ENCODE measurements around the gene MFRP.

MFRP gene

GRCh38 chr11:119337581-119338317 is 8.8 kb downstream of the MFRP start:
- Histone ChIP-seq H4K20me1 (ENCODE audit: low read depth, low read length) (no peaks in the 10 kb centered on the region), H3K9me2 (replicated peaks; ENCODE audit: insufficient read depth, low read length) (no peaks in the 10 kb centered on the region), H3K9ac (ENCODE audit: low read length) (no peak overlapping the region), H3K4me3 (ENCODE audit: insufficient read depth, low read length, poor library complexity, severe bottlenecking) (no peak overlapping the region), H3K4me2 (ENCODE audit: low read depth, low read length, poor library complexity, severe bottlenecking) (no peak overlapping the region), H3K9me3 (ENCODE audit: insufficient read depth, low read length) (no peaks in the 10 kb centered on the region), H3K27me3 (ENCODE audit: low read length) (no peaks in the 10 kb centered on the region), H2AFZ (ENCODE audit: low read depth, low read length, severe bottlenecking) (no peak overlapping the region), H3F3A (ENCODE audit: insufficient read depth) (peaks cover 4% of the 10 kb centered on the region; the same call in 1 of the 2 replicates), H3K27ac (ENCODE audit: low read depth, low read length) (no peak overlapping the region), H3K36me3 (ENCODE audit: low read length) (no peaks in the 10 kb centered on the region), H3K79me2 (ENCODE audit: insufficient read depth, low read length) (peaks cover 6% of the 10 kb centered on the region; the same call in 1 of the 2 replicates)
- no peak for TF ChIP-seq EZH2phosphoT487 (conservative IDR thresholded peaks at IDR 0.05; ENCODE audit: low read length)
- no peak for TF ChIP-seq CTCF (IDR thresholded peaks at IDR 0.05; ENCODE audit: insufficient read depth, low read length, poor library complexity, severe bottlenecking)

GRCh38 chr11:119336744-119337469 is 9.6 kb downstream of the MFRP start:
- no peaks in the 10 kb centered on the region for H3K9me3 ChIP-seq (ENCODE audit: insufficient read depth, low read length)
- H3K4me2 ChIP-seq (ENCODE audit: low read depth, low read length, poor library complexity, severe bottlenecking), result no peak overlapping the region
- no peaks in the 10 kb centered on the region for H3K9me2 ChIP-seq (replicated peaks; ENCODE audit: insufficient read depth, low read length)
- H3F3A ChIP-seq (ENCODE audit: insufficient read depth), result peaks cover 4% of the 10 kb centered on the region; the same call in 1 of the 2 replicates
- H3K9ac ChIP-seq (ENCODE audit: low read length), result no peak overlapping the region
- H3K36me3 ChIP-seq (ENCODE audit: low read length), result no peaks in the 10 kb centered on the region
- TF ChIP-seq CTCF (IDR thresholded peaks at IDR 0.05; ENCODE audit: insufficient read depth, low read length, poor library complexity, severe bottlenecking), result no peak
- TF ChIP-seq EZH2phosphoT487 (conservative IDR thresholded peaks at IDR 0.05; ENCODE audit: low read length), result no peak
- no peaks in the 10 kb centered on the region for H3K27me3 ChIP-seq (ENCODE audit: low read length)
- peaks cover 6% of the 10 kb centered on the region; the same call in 1 of the 2 replicates for H3K79me2 ChIP-seq (ENCODE audit: insufficient read depth, low read length)
- H3K4me3 ChIP-seq (ENCODE audit: insufficient read depth, low read length, poor library complexity, severe bottlenecking), result no peak overlapping the region
- no peak overlapping the region for H2AFZ ChIP-seq (ENCODE audit: low read depth, low read length, severe bottlenecking)
- no peaks in the 10 kb centered on the region for H4K20me1 ChIP-seq (ENCODE audit: low read depth, low read length)
- no peak overlapping the region for H3K27ac ChIP-seq (ENCODE audit: low read depth, low read length)

GRCh38 chr11:119335655-119336543 is 10.6 kb downstream of the MFRP start:
- H3F3A ChIP-seq (ENCODE audit: insufficient read depth), result peaks cover 4% of the 10 kb centered on the region; the same call in 1 of the 2 replicates
- H3K36me3 ChIP-seq (ENCODE audit: low read length), result no peaks in the 10 kb centered on the region
- H3K27me3 ChIP-seq (ENCODE audit: low read length), result no peaks in the 10 kb centered on the region
- no peak overlapping the region for H3K9ac ChIP-seq (ENCODE audit: low read length)
- H3K4me2 ChIP-seq (ENCODE audit: low read depth, low read length, poor library complexity, severe bottlenecking), result no peak overlapping the region
- H4K20me1 ChIP-seq (ENCODE audit: low read depth, low read length), result no peaks in the 10 kb centered on the region
- TF ChIP-seq EZH2phosphoT487 (conservative IDR thresholded peaks at IDR 0.05; ENCODE audit: low read length) (no peak), CTCF (IDR thresholded peaks at IDR 0.05; ENCODE audit: insufficient read depth, low read length, poor library complexity, severe bottlenecking) (no peak)
- no peak overlapping the region for H3K4me3 ChIP-seq (ENCODE audit: insufficient read depth, low read length, poor library complexity, severe bottlenecking)
- H3K9me3 ChIP-seq (ENCODE audit: insufficient read depth, low read length), result no peaks in the 10 kb centered on the region
- no peaks in the 10 kb centered on the region for H3K9me2 ChIP-seq (replicated peaks; ENCODE audit: insufficient read depth, low read length)
- no peak overlapping the region for H3K27ac ChIP-seq (ENCODE audit: low read depth, low read length)
- H3K79me2 ChIP-seq (ENCODE audit: insufficient read depth, low read length), result peaks cover 6% of the 10 kb centered on the region; the same call in 1 of the 2 replicates
- no peak overlapping the region for H2AFZ ChIP-seq (ENCODE audit: low read depth, low read length, severe bottlenecking)
